Sigmoid colon (tissue), 7 donors: ENCODE measurements around the gene PLCD1. TPM values are rescaled to one million over a fixed set of nuclear protein-coding genes. Genes with fewer than 3 reads are reported as not detected.

Source experiments
- DNase-seq: peaks from one replicate; pipeline ENCODE4 v3.0.0-alpha.2; 2019
- H3K27ac ChIP-seq, 4 donors: fragments of 200-600 bp; sonication (generic); one replicate each; pipeline ENCODE4 v1.5.1; 2016 to 2019; ENCODE audit warnings: mild to moderate bottlenecking in 1 of 4
- H3K27me3 ChIP-seq, 3 donors: fragments of 200-600 bp; sonication (generic); one replicate each; pipeline ENCODE4 v1.5.1; 2019; ENCODE audit warnings: mild to moderate bottlenecking in 1 of 3
- H3K36me3 ChIP-seq, 4 donors: fragments of 200-600 bp; sonication (generic); one replicate each; pipeline ENCODE4 v1.5.1; 2016 to 2019
- H3K4me1 ChIP-seq, 4 donors: fragments of 200-600 bp; sonication (generic); one replicate each; pipeline ENCODE4 v1.5.1; 2017 to 2019
- H3K4me3 ChIP-seq, 4 donors: fragments of 200-600 bp; sonication (generic); one replicate each; pipeline ENCODE4 v1.5.1; 2017 to 2019; ENCODE audit warnings: mild to moderate bottlenecking in 2 of 4, moderate library complexity in 1 of 4
- H3K9me3 ChIP-seq, 4 donors: fragments of 200-600 bp in 3 of 4; sonication (generic) in 3 of 4; one replicate each; pipeline versions ENCODE4 v1.5.1 to v1.6.1; 2013 to 2019
- CTCF ChIP-seq, 4 experiments: fragments of 450-650 bp in 3 of 4; fragments of 200-600 bp in 1 of 4; IDR thresholded peaks; one replicate each; pipeline ENCODE4 v1.5.1; 2016 to 2019; ENCODE audit warnings: antibody characterized with exemption in 4 of 4, mild to moderate bottlenecking in 3 of 4, moderate library complexity in 2 of 4
- EP300 ChIP-seq, 4 donors: sonication (generic); formaldehyde crosslinking; IDR thresholded peaks; one replicate each; pipeline ENCODE4 v1.6.1; 2017; ENCODE audit warnings: antibody characterized with exemption in 4 of 4
- POLR2A ChIP-seq, 2 donors: fragments of 450-650 bp; IDR thresholded peaks; one replicate each; pipeline ENCODE4 v1.6.1; 2016; ENCODE audit warnings: antibody characterized with exemption in 2 of 2, mild to moderate bottlenecking in 2 of 2, moderate library complexity in 2 of 2
- POLR2AphosphoS5 ChIP-seq, 4 donors: sonication (generic); formaldehyde crosslinking; IDR thresholded peaks; one replicate each; pipeline ENCODE4 v1.6.1; 2017; ENCODE audit warnings: antibody characterized with exemption in 4 of 4
- WGBS, 2 donors: extraction: QIAGEN DNeasy Blood & Tissue Kit; methylation state at CpG; one replicate each; pipeline ENCODE4 v1.1.7; 2013; 5-methylcytosine and 5-hydroxymethylcytosine counted together
- intact Hi-C: fragments of 100-400 bp; cut with DNase I; formaldehyde crosslinking; loops from one replicate; pipeline ENCODE4 v1.15.1; 2023
- polyA plus RNA-seq, 3 donors: library from polyadenylated mRNA; stranded (reverse); fragments of 200-250 nt; gene quantifications; one replicate each; pipeline ENCODE4 v1.2.3, GENCODE V29; 2013
- total RNA-seq, 4 donors: library from RNA; depleted of rRNA; stranded (reverse); fragments of >200 nt; gene quantifications; one replicate each; pipeline ENCODE4 v1.1.0, GENCODE V29; 2016
- donor health status: healthy with polysubstance abuse.
- donor health status: Bipolar disorder and iron deficiency.
- donor health status: healthy.

The PLCD1 gene
- total and polyA plus RNA-seq, 7 donors, result 10.3 to 139 (median 22.7) TPM

DNA sequence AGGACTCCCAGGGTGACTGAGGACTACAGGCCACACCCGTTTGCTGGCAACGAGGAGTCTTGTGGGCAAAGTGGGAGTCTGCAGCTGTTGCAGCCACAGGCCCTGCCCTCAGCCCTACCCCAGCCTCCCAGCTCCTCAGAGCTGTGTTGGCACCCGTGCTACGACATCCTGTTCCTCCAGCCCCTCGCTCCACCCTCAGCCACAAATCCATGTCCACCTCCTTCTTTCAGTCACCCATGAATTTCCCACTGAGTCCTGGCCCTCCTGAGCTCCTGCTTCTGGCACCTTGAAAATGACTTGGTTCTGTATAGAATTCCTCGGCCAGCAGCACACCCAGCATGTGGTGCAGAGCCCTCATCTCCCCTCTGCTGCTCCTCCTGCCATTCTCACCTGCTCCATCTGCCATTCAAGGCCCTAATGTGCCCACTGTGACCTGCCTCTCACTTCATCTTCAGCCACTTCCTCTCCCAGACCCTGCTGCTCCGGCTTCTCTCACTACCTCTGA is 59.8 kb downstream of the PLCD1 start:
- Histone ChIP-seq H3K9me3 (no peaks in the 10 kb centered on the region), H3K4me3 (no peak overlapping the region), H3K4me1 (peaks cover 0 to 9% (median 6%) of the 10 kb centered on the region in 4 donors), H3K27ac (no peak overlapping the region), H3K27me3 (no peaks in the 10 kb centered on the region), H3K36me3 (peaks cover 4 to 40% (median 15%) of the 10 kb centered on the region in 4 donors)
- 48 to 69% methylated on average over 7 of the region's 7 CpGs for WGBS, 2 donors
- DNase-seq, result no peak
- TF ChIP-seq CTCF (IDR thresholded peaks at IDR 0.05) (no peak), EP300 (IDR thresholded peaks at IDR 0.05) (no peak), POLR2A (IDR thresholded peaks at IDR 0.05) (no peak), POLR2AphosphoS5 (IDR thresholded peaks at IDR 0.05) (no peak)
- intact Hi-C loops, result no loop called here

- Histone ChIP-seq H3K27ac (no peak overlapping the region), H3K4me1 (peaks cover 0 to 9% (median 6%) of the 10 kb centered on the region in 4 donors), H3K27me3 (no peaks in the 10 kb centered on the region), H3K4me3 (no peak overlapping the region), H3K36me3 (peaks cover 4 to 40% (median 15%) of the 10 kb centered on the region in 4 donors), H3K9me3 (no peaks in the 10 kb centered on the region)
- DNase-seq, result no peak
- TF ChIP-seq POLR2A (IDR thresholded peaks at IDR 0.05) (no peak), POLR2AphosphoS5 (IDR thresholded peaks at IDR 0.05) (no peak), EP300 (IDR thresholded peaks at IDR 0.05) (no peak), CTCF (IDR thresholded peaks at IDR 0.05) (no peak)
- 80 to 89% methylated on average over 15 of the region's 15 CpGs for WGBS, 2 donors
- intact Hi-C loops, result no loop called here
These were observed 60.4 kb downstream of the PLCD1 start for GRCh38 chr3:37968813-37969595.

- Histone ChIP-seq H3K4me1 (peaks cover 0 to 12% (median 6%) of the 10 kb centered on the region in 4 donors), H3K27me3 (no peaks in the 10 kb centered on the region), H3K27ac (no peak overlapping the region), H3K9me3 (no peaks in the 10 kb centered on the region), H3K36me3 (peaks cover 1 to 33% (median 15%) of the 10 kb centered on the region in 4 donors), H3K4me3 (no peak overlapping the region)
- DNase-seq, result no peak
- WGBS, 2 donors, result 92 to 95% methylated on average over 9 of the region's 9 CpGs
- intact Hi-C loops, result no loop called here
- TF ChIP-seq EP300 (IDR thresholded peaks at IDR 0.05), result no peak
- TF ChIP-seq POLR2A (IDR thresholded peaks at IDR 0.05), result no peak
- no peak for TF ChIP-seq CTCF (IDR thresholded peaks at IDR 0.05)
These were observed 61.2 kb downstream of the PLCD1 start for GRCh38 chr3:37968199-37968598.

DNA sequence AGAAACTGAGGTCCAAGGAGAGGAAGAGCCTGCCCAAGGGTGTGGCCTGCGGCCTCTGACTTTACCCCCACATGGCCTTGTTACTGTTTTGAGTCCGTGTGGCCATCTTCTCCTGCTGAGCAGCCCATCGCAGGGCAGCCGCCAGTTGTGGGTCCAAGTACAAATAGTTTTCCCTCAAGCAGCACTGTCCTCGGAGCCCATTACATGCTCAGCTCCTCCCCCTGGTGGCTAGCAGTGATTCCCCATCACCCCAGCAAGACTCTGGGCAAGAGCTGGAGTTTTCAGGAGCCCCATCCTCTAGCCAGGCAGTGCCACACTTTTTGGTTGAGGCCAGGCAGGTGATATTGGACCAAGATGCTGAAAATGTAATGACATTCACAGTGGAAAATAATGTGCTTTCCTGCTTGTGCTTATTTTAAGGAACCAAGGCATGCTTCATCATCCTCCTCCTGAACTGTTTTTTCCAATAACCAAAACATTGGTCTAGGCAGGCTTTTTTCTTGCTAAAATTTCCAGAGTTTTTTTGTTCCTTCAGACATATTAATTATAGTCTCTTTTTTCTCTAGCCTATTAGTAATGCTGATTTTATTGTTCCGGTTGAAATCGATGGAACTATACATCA is 62.1 kb downstream of the PLCD1 start:
- Histone ChIP-seq H3K27ac (no peak overlapping the region), H3K9me3 (no peaks in the 10 kb centered on the region), H3K4me3 (no peak overlapping the region), H3K4me1 (peaks cover 0 to 20% (median 8%) of the 10 kb centered on the region in 4 donors), H3K36me3 (peaks cover 0 to 32% (median 15%) of the 10 kb centered on the region in 4 donors), H3K27me3 (no peaks in the 10 kb centered on the region)
- intact Hi-C loops, result loop anchor here (1.0 kb wide), 1 partner anchor 112 kb away; no protein-coding TSS in a partner anchor
- DNase-seq, result peak; percentile 82
- TF ChIP-seq CTCF (IDR thresholded peaks at IDR 0.05) (peak; percentile 73 to 83 (median 80)), POLR2A (IDR thresholded peaks at IDR 0.05) (no peak), POLR2AphosphoS5 (IDR thresholded peaks at IDR 0.05) (no peak), EP300 (IDR thresholded peaks at IDR 0.05) (no peak)
- 39 to 50% methylated on average over 7 of the region's 7 CpGs for WGBS, 2 donors
